ENCODE data around the gene ADGRE3. TPM values are rescaled to one million over a fixed set of nuclear protein-coding genes. Genes with fewer than 3 reads are reported as not detected.

ADGRE3 gene
- total and polyA plus RNA-seq, 2 of the 4 experiments (the other 2 are of a cell fraction): not detected

GRCh38 chr19:14576363-14576762, 98.3 kb downstream of the ADGRE3 start:
- CTCF ChIA-PET: no interaction called here
- POLR2A ChIA-PET (ENCODE audit: unreplicated experiment): no interaction called here

More at GRCh38 chr19:14576363-14576762, 98.3 kb downstream of the ADGRE3 start:
- no peaks in the 10 kb centered on the region for H3K9me3 ChIP-seq (ENCODE audit: control insufficient read depth, insufficient read depth, low read length)
- in situ Hi-C loops (cut with MboI; ENCODE audit: low sequenced_read_pairs): loop anchor here (25.0 kb wide), 1 partner anchor 311 kb away; the partner anchor contains the start of gene OR7A17
- DNase-seq (no peak), ATAC-seq (ENCODE audit: low read depth) (no peak)
- 100% methylated on average over 1 of the region's 8 CpGs; no CpG with 5 or more reads in 1 of the 2 experiments for WGBS, 2 experiments (ENCODE audit: extremely low coverage in 2 of 2, insufficient read length in 1 of 2)
- H3K4me1 ChIP-seq (ENCODE audit: control insufficient read depth, insufficient read depth, low read length): no peaks in the 10 kb centered on the region
- H3K4me2 ChIP-seq (ENCODE audit: low read depth, low read length): no peak overlapping the region
- no peak overlapping the region for H3K56ac ChIP-seq (ENCODE audit: extremely low read depth, insufficient read depth, low read length)
- no peak overlapping the region for H2BK15ac ChIP-seq (ENCODE audit: low read depth, low read length)
- no peak overlapping the region for H2BK120ac ChIP-seq (ENCODE audit: low read depth, low read length)
- H3K9me1 ChIP-seq (ENCODE audit: insufficient read depth, low read length): no peaks in the 10 kb centered on the region
- H4K5ac ChIP-seq (ENCODE audit: low read depth, low read length): no peak overlapping the region
- no peak overlapping the region for H3K27ac ChIP-seq (ENCODE audit: insufficient read depth, low read length)
- H4K91ac ChIP-seq (ENCODE audit: insufficient read depth, low read depth, low read length): no peak overlapping the region
- TF ChIP-seq, protein P1, sequence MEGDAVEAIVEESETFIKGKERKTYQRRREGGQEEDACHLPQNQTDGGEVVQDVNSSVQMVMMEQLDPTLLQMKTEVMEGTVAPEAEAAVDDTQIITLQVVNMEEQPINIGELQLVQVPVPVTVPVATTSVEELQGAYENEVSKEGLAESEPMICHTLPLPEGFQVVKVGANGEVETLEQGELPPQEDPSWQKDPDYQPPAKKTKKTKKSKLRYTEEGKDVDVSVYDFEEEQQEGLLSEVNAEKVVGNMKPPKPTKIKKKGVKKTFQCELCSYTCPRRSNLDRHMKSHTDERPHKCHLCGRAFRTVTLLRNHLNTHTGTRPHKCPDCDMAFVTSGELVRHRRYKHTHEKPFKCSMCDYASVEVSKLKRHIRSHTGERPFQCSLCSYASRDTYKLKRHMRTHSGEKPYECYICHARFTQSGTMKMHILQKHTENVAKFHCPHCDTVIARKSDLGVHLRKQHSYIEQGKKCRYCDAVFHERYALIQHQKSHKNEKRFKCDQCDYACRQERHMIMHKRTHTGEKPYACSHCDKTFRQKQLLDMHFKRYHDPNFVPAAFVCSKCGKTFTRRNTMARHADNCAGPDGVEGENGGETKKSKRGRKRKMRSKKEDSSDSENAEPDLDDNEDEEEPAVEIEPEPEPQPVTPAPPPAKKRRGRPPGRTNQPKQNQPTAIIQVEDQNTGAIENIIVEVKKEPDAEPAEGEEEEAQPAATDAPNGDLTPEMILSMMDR (conservative IDR thresholded peaks at IDR 0.05; ENCODE audit: low read depth, low read length): no peak
- no peak for TF ChIP-seq FOS (IDR thresholded peaks at IDR 0.05; ENCODE audit: low read depth, low read length)
- TF ChIP-seq RAD21 (IDR thresholded peaks at IDR 0.05; ENCODE audit: low read length): no peak
- TF ChIP-seq, protein P2, sequence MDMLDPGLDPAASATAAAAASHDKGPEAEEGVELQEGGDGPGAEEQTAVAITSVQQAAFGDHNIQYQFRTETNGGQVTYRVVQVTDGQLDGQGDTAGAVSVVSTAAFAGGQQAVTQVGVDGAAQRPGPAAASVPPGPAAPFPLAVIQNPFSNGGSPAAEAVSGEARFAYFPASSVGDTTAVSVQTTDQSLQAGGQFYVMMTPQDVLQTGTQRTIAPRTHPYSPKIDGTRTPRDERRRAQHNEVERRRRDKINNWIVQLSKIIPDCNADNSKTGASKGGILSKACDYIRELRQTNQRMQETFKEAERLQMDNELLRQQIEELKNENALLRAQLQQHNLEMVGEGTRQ (IDR thresholded peaks at IDR 0.05; ENCODE audit: low read depth, low read length): no peak
- TF ChIP-seq, protein P3, sequence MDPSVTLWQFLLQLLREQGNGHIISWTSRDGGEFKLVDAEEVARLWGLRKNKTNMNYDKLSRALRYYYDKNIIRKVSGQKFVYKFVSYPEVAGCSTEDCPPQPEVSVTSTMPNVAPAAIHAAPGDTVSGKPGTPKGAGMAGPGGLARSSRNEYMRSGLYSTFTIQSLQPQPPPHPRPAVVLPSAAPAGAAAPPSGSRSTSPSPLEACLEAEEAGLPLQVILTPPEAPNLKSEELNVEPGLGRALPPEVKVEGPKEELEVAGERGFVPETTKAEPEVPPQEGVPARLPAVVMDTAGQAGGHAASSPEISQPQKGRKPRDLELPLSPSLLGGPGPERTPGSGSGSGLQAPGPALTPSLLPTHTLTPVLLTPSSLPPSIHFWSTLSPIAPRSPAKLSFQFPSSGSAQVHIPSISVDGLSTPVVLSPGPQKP (IDR thresholded peaks at IDR 0.05; ENCODE audit: borderline replicate concordance, low read depth, low read length): no peak
- TF ChIP-seq CHD1 (IDR thresholded peaks at IDR 0.05; ENCODE audit: low read depth, low read length): no peak
- TF ChIP-seq SMC3 (IDR thresholded peaks at IDR 0.05; ENCODE audit: low read depth, low read length): no peak
- no peak for TF ChIP-seq NFE2L2 (IDR thresholded peaks at IDR 0.05; ENCODE audit: low read depth, low read length)
- no peak for TF ChIP-seq MXI1 (IDR thresholded peaks at IDR 0.05; ENCODE audit: borderline replicate concordance, low read depth, low read length)
- TF ChIP-seq MAZ (IDR thresholded peaks at IDR 0.05; ENCODE audit: borderline replicate concordance, low read depth, low read length): no peak
- TF ChIP-seq RFX5 (IDR thresholded peaks at IDR 0.05; ENCODE audit: low read depth, low read length): no peak
- no peak for TF ChIP-seq BHLHE40 (IDR thresholded peaks at IDR 0.05; ENCODE audit: low read depth, low read length)
- no peak for TF ChIP-seq POLR2A (IDR thresholded peaks at IDR 0.05; ENCODE audit: low read depth, low read length)
- no peak for TF ChIP-seq CEBPB (IDR thresholded peaks at IDR 0.05; ENCODE audit: low read depth, low read length)
- no peak for TF ChIP-seq MAFK (IDR thresholded peaks at IDR 0.05; ENCODE audit: low read depth, low read length)
- TF ChIP-seq RCOR1 (IDR thresholded peaks at IDR 0.05; ENCODE audit: insufficient replicate concordance, low read length): no peak
- no peaks in the 10 kb centered on the region; the same call in 1 of the 2 replicates for H4K20me1 ChIP-seq (ENCODE audit: insufficient read depth, low read length)
- BruUV-seq (replicated peaks): no TSS peak
- no peak overlapping the region for H3K23ac ChIP-seq (ENCODE audit: low read depth, low read length)
- no peak overlapping the region for H2AK9ac ChIP-seq (replicated peaks; ENCODE audit: low read depth, low read length, poor library complexity)
- H3K4me3 ChIP-seq (ENCODE audit: insufficient read depth, low read depth, low read length): no peak overlapping the region
- no peak overlapping the region for H3K4ac ChIP-seq (ENCODE audit: low read depth, low read length)
- H4K8ac ChIP-seq (ENCODE audit: low read depth in 2 of 2, low read length in 2 of 2): no peak overlapping the region
- no peak overlapping the region for H2BK20ac ChIP-seq (ENCODE audit: low read depth, low read length)
- H3K14ac ChIP-seq (replicated peaks; ENCODE audit: low read depth, low read length): no peak overlapping the region
- dilution Hi-C loops (cut with HindIII; ENCODE audit: low sequenced_read_pairs, unreplicated experiment): no loop called here
- H3K79me1 ChIP-seq (ENCODE audit: low read depth in 1 of 2, low read length in 2 of 2): peaks cover 2 to 5% of the 10 kb centered on the region in 2 experiments; a peak in 3 of 4 replicates
- H2AFZ ChIP-seq (replicated peaks; ENCODE audit: low read length, poor library complexity): no peak overlapping the region
- H3K18ac ChIP-seq (ENCODE audit: low read depth, low read length): no peak overlapping the region
- H3K27me3 ChIP-seq (ENCODE audit: control insufficient read depth, insufficient read depth, low read length): no peaks in the 10 kb centered on the region
- no peak overlapping the region for H3K9ac ChIP-seq (ENCODE audit: low read depth, low read length)
- H2AK5ac ChIP-seq (ENCODE audit: low read depth, low read length): no peak overlapping the region
- intact Hi-C loops (cut with micrococcal nuclease): no loop called here
- H2BK5ac ChIP-seq (ENCODE audit: low read depth, low read length, poor library complexity, severe bottlenecking): no peak overlapping the region
- H3K36me3 ChIP-seq (ENCODE audit: control insufficient read depth, insufficient read depth, low read length): no peaks in the 10 kb centered on the region
